GM12878 (cell line): ENCODE results near the gene ABCA13.

ENCODE experiments used
- ASH2L ChIP-seq: fragments of 300-600, 200-600 bp; sonication (generic); IDR thresholded peaks from 2 replicates; pipeline ENCODE4 v1.6.1; 2017; ENCODE audit warnings: low read depth, mild to moderate bottlenecking, borderline replicate concordance
- CTCF ChIP-seq, 3 experiments: IDR thresholded peaks in 2 of 3; conservative IDR thresholded peaks in 1 of 3; 2 replicates each; pipeline ENCODE4 v1.5.1; 2011; ENCODE audit warnings: low read depth in 3 of 3, low read length in 3 of 3, mild to moderate bottlenecking in 3 of 3, control low read depth in 2 of 3, moderate library complexity in 2 of 3, inconsistent platforms in 1 of 3, mixed read lengths in 1 of 3; ENCODE audit not compliant: control insufficient read depth in 2 of 3, insufficient read depth in 1 of 3; ENCODE audit errors: extremely low read depth in 1 of 3
- HDGF ChIP-seq: fragments of 450-650 bp; IDR thresholded peaks from 2 replicates; pipeline ENCODE4 v1.6.1; 2016; ENCODE audit warnings: antibody characterized with exemption
- POLR2A ChIP-seq: IDR thresholded peaks from 2 replicates; pipeline ENCODE4 v1.6.1; 2011; ENCODE audit warnings: low read depth, mild to moderate bottlenecking, low read length
- POLR2AphosphoS5 ChIP-seq: IDR thresholded peaks from 2 replicates; pipeline ENCODE4 v1.6.1; 2011; ENCODE audit warnings: mild to moderate bottlenecking, low read length, inconsistent platforms
- RAD21 ChIP-seq: IDR thresholded peaks from 2 replicates; pipeline ENCODE4 v1.6.1; 2011; ENCODE audit warnings: mild to moderate bottlenecking, low read depth, low read length, moderate library complexity; ENCODE audit not compliant: insufficient read depth

- TF ChIP-seq CTCF (IDR thresholded peaks at IDR 0.05 in 2 of 3, conservative IDR thresholded peaks at IDR 0.05 in 1 of 3; ENCODE audit: control insufficient read depth in 2 of 3, extremely low read depth in 1 of 3, insufficient read depth in 1 of 3, low read depth in 3 of 3, low read length in 3 of 3) (no peak), POLR2A (no peak), POLR2AphosphoS5 (no peak), HDGF (no peak), RAD21 (no peak), ASH2L (no peak)
Measured at GRCh38 chr7:48376263-48376662, 205.0 kb downstream of the ABCA13 start.
